Measurements from ENCODE around the gene ZNF90.
"Not testable (repeated sequence)": the region's sequence is repeated elsewhere in the genome, so short reads cannot be mapped to it uniquely, and the experiment has no call there.

Gene ZNF90

DNA sequence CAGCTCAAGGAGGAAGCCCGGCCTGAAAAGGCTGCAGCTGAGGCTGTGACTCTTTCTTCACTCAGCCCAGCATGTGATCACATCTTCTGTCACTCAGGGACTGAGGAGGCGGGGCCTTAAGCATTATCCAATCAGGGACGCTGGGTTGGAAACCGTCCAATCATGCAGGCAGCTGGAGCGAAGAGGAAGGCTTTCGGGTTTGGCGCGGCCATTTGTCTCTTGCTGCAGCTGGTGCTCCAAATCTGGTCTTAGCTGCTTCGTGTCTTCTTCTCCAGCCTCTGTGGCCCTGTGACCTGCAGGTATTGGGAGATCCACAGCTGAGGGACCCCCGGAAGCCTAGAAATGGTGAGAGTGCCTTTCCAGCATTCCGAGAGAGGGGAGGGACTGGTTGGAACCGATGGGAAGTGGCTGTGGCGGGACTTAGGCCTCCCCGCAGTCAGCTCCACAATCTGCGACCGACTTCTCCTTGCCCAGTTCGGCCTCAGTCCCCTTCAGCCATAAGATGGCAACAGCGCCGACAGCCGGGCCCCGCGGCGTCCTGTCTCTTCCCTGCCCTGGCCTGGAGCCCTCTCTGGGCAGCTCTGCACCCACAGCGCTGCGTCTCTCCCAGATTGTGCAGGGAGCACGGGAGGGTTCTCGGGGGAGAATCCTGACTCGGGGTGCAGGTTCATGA lies at the start of gene ZNF90:
Gene ZNF90, plus strand, starts transcription at position 210 of the 673 bp plus-strand sequence. Its CDS starts 133 bp downstream, at position 343.
- DNase-seq (ENCODE audit: low read depth in 3 of 3): peak; percentile 69 to 83 (median 81)

DNA sequence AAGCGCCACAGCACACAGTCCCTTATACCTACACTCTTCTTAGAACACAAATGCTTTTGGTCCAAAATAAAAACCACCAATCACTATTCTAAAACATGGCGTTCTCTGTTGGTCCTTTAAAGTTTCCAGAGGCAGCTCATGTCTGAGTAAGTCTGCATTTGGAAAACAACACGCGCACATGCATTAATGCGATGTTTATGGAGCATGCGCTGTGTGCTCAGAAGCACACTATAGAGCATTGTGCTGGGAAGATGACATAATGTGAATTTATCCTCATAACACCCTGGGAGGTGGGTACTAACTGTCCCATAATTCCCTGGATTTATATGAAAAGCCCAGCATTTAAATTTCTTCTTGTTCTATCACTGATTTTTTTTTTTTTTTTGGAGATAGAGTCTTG lies 49.2 kb upstream of the ZNF90 start:
- DNase-seq (ENCODE audit: low read depth in 3 of 3): no peak

DNA sequence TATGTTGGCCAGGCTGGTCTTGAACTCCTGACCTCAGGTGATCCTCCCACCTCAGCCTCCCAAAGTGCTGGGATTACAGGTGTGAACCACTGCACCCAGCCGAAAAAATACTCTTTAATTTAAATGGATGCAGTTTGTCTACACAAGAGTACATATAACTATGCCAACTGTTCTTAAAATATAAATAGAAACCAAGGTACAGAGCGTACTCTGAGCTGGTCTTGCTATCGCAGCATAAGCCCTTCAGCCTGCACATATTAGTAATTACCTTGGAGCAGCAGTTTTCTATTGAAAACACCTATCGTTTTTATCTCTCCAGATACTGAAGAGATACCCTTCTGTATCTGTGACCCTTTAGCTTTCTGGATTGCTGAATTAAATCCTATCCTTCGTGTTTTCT lies 41.9 kb upstream of the ZNF90 start:
- DNase-seq (ENCODE audit: low read depth in 3 of 3): no peak

DNA sequence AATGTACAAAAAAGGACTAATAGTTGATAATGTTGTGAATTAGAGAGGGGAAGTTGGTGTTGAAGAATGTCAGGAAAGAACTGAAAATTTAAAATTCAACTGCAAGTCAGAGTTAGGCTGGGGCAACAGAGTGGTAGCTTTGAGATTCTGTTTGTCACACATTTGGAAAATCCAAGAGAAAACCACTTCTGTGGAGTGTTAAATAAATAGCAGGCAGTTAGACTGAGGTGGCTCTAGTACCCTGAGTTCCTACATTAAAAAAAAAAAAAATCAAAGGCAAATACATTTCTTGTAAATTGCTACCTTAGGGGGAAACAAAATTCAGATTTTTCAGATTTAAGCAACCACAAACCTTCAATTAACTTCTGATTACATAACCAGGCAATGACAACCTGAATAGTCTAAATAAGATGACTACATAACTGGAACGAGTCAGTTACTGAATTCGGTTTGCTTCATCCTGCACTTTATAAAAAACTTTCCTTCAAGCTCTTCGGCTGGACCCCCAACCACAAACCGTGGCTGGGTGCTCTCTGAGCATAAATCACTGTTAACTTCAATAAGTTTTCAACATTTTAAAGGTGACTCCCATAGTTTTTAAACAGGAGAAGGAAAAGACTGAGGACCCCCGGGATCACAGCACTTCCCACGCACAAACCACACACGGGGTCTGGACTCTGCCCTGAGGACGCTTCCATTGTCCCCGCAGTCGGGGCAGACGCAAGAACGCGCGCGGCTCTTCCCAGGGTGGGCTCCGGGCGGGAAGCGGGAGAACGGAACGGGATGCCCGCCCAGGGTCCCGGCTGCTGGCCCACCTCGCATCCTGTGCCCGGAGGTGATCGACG lies 39.2 kb upstream of the ZNF90 start:
- DNase-seq (ENCODE audit: low read depth in 3 of 3): no peak

DNA sequence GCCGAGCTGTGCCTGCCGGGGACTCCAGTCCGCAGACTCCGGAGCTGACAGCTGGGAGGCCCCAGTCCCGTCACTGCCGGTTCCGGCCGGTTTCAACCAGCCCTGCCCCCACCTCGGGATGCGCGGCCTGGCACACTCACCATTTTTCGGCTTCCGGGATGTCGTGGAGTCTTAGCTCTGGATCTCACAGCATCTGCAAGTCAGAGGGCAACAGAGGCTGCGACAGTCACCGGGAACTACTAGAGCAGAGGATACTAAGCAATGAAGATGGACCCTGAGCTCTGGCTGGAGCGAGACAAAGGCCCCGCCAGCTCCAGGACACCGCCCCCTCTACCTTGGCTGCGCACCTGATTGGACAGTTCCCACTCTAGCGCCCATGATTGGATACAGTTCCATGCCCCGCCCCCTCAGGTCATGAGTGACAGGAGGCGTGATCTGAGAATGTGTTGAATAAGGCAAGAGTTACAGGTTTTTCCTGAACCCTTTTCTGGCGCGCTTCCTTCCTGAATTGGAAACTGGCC lies 38.5 kb upstream of the ZNF90 start, which contains the start of gene ZNF682:
Gene ZNF682, minus strand, starts transcription at position 303 of the 521 bp plus-strand sequence. Its CDS starts 160 bp downstream, at position 143.
- peak; percentile 87 to 95 (median 92) for DNase-seq (ENCODE audit: low read depth in 3 of 3)

DNA sequence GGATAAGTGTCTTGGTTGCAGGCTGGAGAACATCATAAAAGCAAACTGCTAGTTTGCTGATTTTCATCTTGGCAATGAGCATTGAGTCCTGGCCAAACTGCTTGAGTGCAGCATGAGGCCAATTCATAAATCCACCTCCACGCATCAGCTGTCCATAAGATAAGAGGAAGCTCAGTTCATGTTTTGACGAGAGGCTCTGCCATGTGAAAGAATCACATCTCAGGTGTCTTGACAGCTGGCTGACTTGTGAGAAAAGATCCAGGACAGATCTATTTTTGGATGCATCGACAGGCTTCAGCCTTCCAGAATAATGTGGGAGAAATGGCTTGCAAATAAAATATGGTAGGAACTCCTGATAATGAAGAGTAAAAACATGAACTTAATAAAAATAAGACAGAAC lies 33.1 kb upstream of the ZNF90 start:
- no peak for DNase-seq (ENCODE audit: low read depth in 3 of 3)

- DNase-seq (ENCODE audit: low read depth in 3 of 3): not testable (repeated sequence)
Measured at GRCh38 chr19:20045742-20046141, 32.1 kb upstream of the ZNF90 start.

DNA sequence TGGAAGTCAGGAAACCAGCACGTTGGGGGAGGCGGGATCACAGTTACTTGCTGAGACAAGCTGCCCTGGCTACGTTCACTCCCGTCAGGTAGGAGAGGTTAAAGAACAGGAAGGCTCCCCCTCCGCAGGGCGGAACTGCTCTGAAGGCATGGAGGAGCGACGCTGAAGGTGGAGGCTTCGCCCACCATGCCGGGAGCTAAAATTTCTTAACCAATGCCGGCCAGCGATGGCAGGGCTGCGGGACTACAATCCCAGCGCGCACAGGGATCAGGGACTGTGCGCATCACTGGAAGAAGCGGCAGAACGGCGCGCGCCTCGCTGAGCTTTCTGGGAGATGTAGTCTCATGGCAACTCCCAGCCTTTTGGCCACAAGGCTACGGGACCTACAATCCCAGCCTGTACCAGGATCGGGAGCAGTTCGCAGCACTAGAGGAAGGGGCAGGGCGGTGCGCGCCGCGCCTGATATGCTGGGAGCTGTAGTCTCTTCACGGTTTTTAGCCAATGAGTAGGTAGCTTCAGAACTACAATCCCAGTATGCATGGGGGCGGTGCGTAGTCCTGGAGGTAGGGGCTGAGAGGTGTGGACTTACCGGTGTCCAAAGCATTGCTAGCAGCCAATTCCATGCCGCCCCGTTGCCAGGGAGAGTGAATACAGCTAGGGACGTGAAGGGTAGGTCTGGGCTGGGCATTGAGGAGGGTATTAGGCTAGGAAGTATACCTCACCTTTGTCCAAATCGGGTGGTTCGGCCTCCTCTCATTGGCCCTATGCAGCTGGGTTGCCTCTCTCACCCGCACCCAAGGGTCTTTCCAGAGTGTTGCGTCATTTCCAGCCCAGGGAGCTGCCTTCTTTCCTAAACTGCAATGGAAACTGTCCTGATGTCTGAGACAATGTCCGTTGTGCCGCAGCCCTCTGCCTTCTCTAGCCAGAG lies 25.7 kb upstream of the ZNF90 start:
- peak; percentile 50 to 74 (median 65) for DNase-seq (ENCODE audit: low read depth in 3 of 3)

GRCh38 chr19:20058738-20059137 lies 19.1 kb upstream of the ZNF90 start:
- not testable (repeated sequence) for DNase-seq (ENCODE audit: low read depth in 3 of 3)

- DNase-seq (ENCODE audit: low read depth in 3 of 3): no peak
Measured at GRCh38 chr19:20060282-20060681, 17.5 kb upstream of the ZNF90 start.

GRCh38 chr19:20066861-20067260 lies 10.9 kb upstream of the ZNF90 start:
- no peak for DNase-seq (ENCODE audit: low read depth in 3 of 3)

DNA sequence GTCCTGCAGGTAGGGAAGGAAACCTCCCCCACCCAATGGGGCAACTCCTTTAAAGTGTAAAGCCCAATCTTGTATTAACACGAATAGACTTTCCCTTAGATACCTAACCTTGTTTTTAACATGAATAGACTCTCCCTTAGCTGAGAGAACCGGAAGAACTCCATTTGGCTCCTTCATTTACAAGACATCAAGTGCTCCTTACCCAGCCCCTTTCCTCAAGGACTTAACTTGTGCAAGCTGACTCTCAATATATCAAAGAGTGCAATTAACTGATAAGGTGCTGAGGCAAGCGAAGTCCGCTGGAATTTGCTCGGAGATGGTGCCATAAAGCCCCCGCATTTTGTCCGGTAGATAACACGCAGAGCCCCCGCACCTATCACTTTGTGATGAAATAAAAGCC lies 9.9 kb upstream of the ZNF90 start:
- DNase-seq (ENCODE audit: low read depth in 3 of 3): no peak

DNA sequence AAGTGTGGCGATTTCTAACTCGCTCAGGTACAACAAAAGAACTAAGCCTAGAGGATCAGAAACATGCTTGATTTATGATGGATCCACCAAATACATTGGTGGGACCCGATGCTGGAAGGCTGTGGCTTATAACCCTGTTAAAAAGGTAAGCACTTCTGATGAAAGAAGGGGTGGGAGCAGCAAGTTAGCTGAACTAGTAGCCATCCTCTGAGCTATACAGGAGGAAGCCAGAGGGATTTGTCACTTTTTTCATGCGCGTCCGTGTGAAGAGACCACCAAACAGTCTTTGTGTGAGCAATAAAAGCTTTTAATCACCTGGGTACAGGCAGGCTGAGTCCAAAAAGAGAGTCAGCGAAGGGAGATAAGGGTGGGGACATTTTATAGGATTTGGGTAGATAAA lies 9.2 kb upstream of the ZNF90 start:
- DNase-seq (ENCODE audit: low read depth in 3 of 3): not testable (repeated sequence)

GRCh38 chr19:20070691-20071090 lies 7.1 kb upstream of the ZNF90 start:
- DNase-seq (ENCODE audit: low read depth in 3 of 3): no peak

- DNase-seq (ENCODE audit: low read depth in 3 of 3): no peak
Measured at GRCh38 chr19:20072936-20073335, 4.9 kb upstream of the ZNF90 start.

- DNase-seq (ENCODE audit: low read depth in 3 of 3): peak in 1 of 3 experiments; percentile 12
Measured at GRCh38 chr19:20078581-20079031, 806 bp downstream of the ZNF90 start.

DNA sequence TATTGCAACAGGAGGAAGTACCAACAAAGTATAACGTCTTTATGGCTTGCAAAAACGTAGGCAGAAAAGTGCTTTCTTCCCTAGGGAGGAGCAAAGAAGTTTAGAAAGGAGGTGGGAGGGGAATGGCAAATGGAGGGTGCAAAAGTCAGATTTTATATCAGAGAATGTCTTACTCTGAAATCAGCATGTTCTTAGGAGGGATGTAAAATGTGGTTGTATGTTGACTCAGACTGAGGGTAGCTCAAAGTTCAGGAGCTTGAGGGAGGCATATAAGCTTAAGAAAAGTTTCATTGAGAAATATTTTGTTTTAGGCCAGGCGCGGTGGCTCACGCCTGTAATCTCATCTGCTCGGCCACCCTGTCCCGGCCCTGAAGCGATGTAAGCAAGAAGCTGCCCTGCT lies 1.7 kb downstream of the ZNF90 start:
- no peak for DNase-seq (ENCODE audit: low read depth in 3 of 3)

- no peak for DNase-seq (ENCODE audit: low read depth in 3 of 3)
Measured at GRCh38 chr19:20080656-20081055, 2.9 kb downstream of the ZNF90 start.

- not testable (repeated sequence) for DNase-seq (ENCODE audit: low read depth in 3 of 3)
Measured at GRCh38 chr19:20082232-20082833, 4.5 kb downstream of the ZNF90 start.

- not testable (repeated sequence) for DNase-seq (ENCODE audit: low read depth in 3 of 3)
Measured at GRCh38 chr19:20082876-20083275, 5.1 kb downstream of the ZNF90 start.

- DNase-seq (ENCODE audit: low read depth in 3 of 3): no peak
Measured at GRCh38 chr19:20102097-20102496, 24.3 kb downstream of the ZNF90 start.
